ENCODE data around the gene POLR3A.
A peak's percentile ranks its signal among the peaks of the same experiment; 100 is the strongest.
"Not testable (repeated sequence)": the region's sequence is repeated elsewhere in the genome, so short reads cannot be mapped to it uniquely, and the experiment has no call there.

POLR3A gene

GRCh38 chr10:78069151-78069550, 39.8 kb upstream of the POLR3A start:
- no peak for DNase-seq (ENCODE audit: low read depth)
- TF ChIP-seq CTCF (IDR thresholded peaks at IDR 0.05; ENCODE audit: insufficient read depth, low read depth, low read length, missing control alignments), result no peak
- H3K4me3 ChIP-seq (ENCODE audit: low read length), result no peak overlapping the region

- no peak for TF ChIP-seq CTCF (IDR thresholded peaks at IDR 0.05; ENCODE audit: insufficient read depth, low read depth, low read length, missing control alignments)
- H3K4me3 ChIP-seq (ENCODE audit: low read length), result no peak overlapping the region
- no peak for DNase-seq (ENCODE audit: low read depth)
Observed at GRCh38 chr10:78066728-78067430, 37.6 kb upstream of the POLR3A start.

- TF ChIP-seq CTCF (IDR thresholded peaks at IDR 0.05; ENCODE audit: insufficient read depth, low read depth, low read length, missing control alignments), result no peak
- DNase-seq (ENCODE audit: low read depth), result peak; percentile 33
- H3K4me3 ChIP-seq (ENCODE audit: low read length), result no peak overlapping the region
Observed at GRCh38 chr10:78066012-78066411, 36.7 kb upstream of the POLR3A start.

- DNase-seq (ENCODE audit: low read depth), result no peak
- TF ChIP-seq CTCF (IDR thresholded peaks at IDR 0.05; ENCODE audit: insufficient read depth, low read depth, low read length, missing control alignments), result no peak
- H3K4me3 ChIP-seq (ENCODE audit: low read length), result no peak overlapping the region
Observed at GRCh38 chr10:78065611-78066010, 36.3 kb upstream of the POLR3A start.

- not testable (repeated sequence) for DNase-seq (ENCODE audit: low read depth); H3K4me3 ChIP-seq (ENCODE audit: low read length)
Observed at GRCh38 chr10:78064919-78065318, 35.6 kb upstream of the POLR3A start.

GRCh38 chr10:78063236-78063635, 33.9 kb upstream of the POLR3A start:
- no peak overlapping the region for H3K4me3 ChIP-seq (ENCODE audit: low read length)
- no peak for TF ChIP-seq CTCF (IDR thresholded peaks at IDR 0.05; ENCODE audit: insufficient read depth, low read depth, low read length, missing control alignments)
- DNase-seq (ENCODE audit: low read depth), result no peak

- DNase-seq (ENCODE audit: low read depth), result no peak
- no peak for TF ChIP-seq CTCF (IDR thresholded peaks at IDR 0.05; ENCODE audit: insufficient read depth, low read depth, low read length, missing control alignments)
- H3K4me3 ChIP-seq (ENCODE audit: low read length), result no peak overlapping the region
Observed at GRCh38 chr10:78062296-78062695, 33.0 kb upstream of the POLR3A start.
